BLaER1 treated with 17β-estradiol and CSF1 and Interleukin-3, amounts not matched to agents 10 nM and 100 nM (cell line): ENCODE measurements around the gene STIM1.
"Not testable (repeated sequence)": the region's sequence is repeated elsewhere in the genome, so short reads cannot be mapped to it uniquely, and the experiment has no call there.

Experiments
- H3K27ac ChIP-seq, 11 experiments: shearing (Covaris generic); formaldehyde crosslinking; 2 replicates each; pipeline ENCODE4 v1.8.1; 2022
- H3K27me3 ChIP-seq, 11 experiments: shearing (Covaris generic); formaldehyde crosslinking; 2 replicates each; pipeline ENCODE4 v1.8.1; 2022
- H3K36me3 ChIP-seq, 11 experiments: shearing (Covaris generic); formaldehyde crosslinking; 2 replicates each; pipeline ENCODE4 v1.8.1; 2022
- H3K4me1 ChIP-seq, 10 experiments: shearing (Covaris generic); formaldehyde crosslinking; 2 replicates each; pipeline ENCODE4 v1.8.1; 2022
- H3K4me2 ChIP-seq, 11 experiments: shearing (Covaris generic); formaldehyde crosslinking; 2 replicates each; pipeline ENCODE4 v1.8.1; 2022
- H3K4me3 ChIP-seq, 10 experiments: shearing (Covaris generic); formaldehyde crosslinking; 2 replicates each; pipeline ENCODE4 v1.8.1; 2022
- H3K9ac ChIP-seq, 11 experiments: shearing (Covaris generic); formaldehyde crosslinking; 2 replicates each; pipeline ENCODE4 v1.8.1; 2022
- H3K9me3 ChIP-seq, 11 experiments: shearing (Covaris generic); formaldehyde crosslinking; replicated peaks in 1 of 11; 2 replicates each; pipeline ENCODE4 v1.8.1; 2022
- H4K20me1 ChIP-seq, 11 experiments: shearing (Covaris generic); formaldehyde crosslinking; 2 replicates each; pipeline ENCODE4 v1.8.1; 2022
- Cebpa-rat ChIP-seq, 11 experiments: shearing (Covaris generic); IDR thresholded peaks; 2 replicates each; pipeline ENCODE4 v1.8.1; 2022

The STIM1 gene

GRCh38 chr11:4050138-4050537 is 194.7 kb downstream of the STIM1 start:
- H3K36me3 ChIP-seq, result peaks cover 0 to 31% (median 5%) of the 10 kb centered on the region in 11 experiments; a peak in 11 of 22 replicates
- TF ChIP-seq Cebpa-rat (IDR thresholded peaks at IDR 0.05), result no peak

DNA sequence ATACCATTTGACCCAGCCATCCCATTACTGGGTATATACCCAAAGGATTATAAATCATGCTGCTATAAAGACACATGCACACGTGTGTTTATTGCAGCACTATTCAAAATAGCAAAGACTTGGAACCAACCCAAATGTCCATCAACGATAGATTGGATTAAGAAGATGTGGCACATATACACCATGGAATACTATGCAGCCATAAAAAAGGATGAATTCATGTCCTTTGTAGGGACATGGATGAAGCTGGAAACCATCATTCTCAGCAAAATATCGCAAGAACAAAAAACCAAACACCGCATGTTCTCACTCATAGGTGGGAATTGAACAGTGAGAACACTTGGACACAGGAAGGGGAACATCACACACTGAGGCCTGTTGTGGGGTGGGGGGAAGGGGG is 197.7 kb downstream of the STIM1 start:
- Histone ChIP-seq H3K9me3 (peaks cover 0 to 16% (median 11%) of the 10 kb centered on the region in 11 experiments; a peak in 16 of 22 replicates), H3K4me1 (peaks cover 17 to 42% (median 21%) of the 10 kb centered on the region in 10 experiments), H3K36me3 (peaks cover 0 to 42% (median 14%) of the 10 kb centered on the region in 11 experiments; a peak in 14 of 22 replicates)
- not testable (repeated sequence) for H3K9ac ChIP-seq, H3K4me2 ChIP-seq, H3K4me3 ChIP-seq, H4K20me1 ChIP-seq, H3K27ac ChIP-seq, H3K27me3 ChIP-seq

More at GRCh38 chr11:4050138-4050537, 194.7 kb downstream of the STIM1 start:
- H3K4me3 ChIP-seq, result no peak overlapping the region
- no peak overlapping the region for H3K9ac ChIP-seq
- H3K4me2 ChIP-seq, result no peak overlapping the region
- peaks cover 0 to 16% (median 11%) of the 10 kb centered on the region in 11 experiments; a peak in 16 of 22 replicates for H3K9me3 ChIP-seq
- peaks cover 0 to 8% (median 0%) of the 10 kb centered on the region in 11 experiments; a peak in 4 of 22 replicates for H4K20me1 ChIP-seq
- peaks cover 0 to 18% (median 0%) of the 10 kb centered on the region in 10 experiments; a peak in 7 of 20 replicates for H3K4me1 ChIP-seq
- H3K27ac ChIP-seq, result no peak overlapping the region
- H3K27me3 ChIP-seq, result no peaks in the 10 kb centered on the region

DNA sequence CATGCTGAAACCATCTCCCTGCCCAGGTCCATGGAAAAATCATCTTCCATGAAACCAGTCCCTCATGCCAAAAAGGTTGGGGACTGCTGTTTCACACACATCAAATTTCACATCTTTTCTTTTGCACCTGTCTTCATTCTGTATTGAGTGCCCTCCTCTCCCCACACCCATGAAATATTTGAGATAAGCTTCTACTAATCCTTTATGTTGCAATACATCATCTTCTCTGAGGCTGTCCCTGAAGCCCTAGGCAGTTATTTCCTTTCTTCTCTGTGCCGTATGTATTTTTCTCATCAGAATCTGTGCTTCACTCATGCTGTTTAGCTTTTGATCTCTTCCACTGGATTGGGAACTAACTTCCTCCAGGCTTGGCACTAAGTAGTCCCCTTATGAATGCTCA is 199.2 kb downstream of the STIM1 start:
- Histone ChIP-seq H3K4me3 (no peak overlapping the region), H3K36me3 (peaks cover 5 to 47% (median 21%) of the 10 kb centered on the region in 11 experiments; a peak in 19 of 22 replicates), H3K4me2 (no peak overlapping the region), H3K9ac (no peak overlapping the region), H3K27me3 (no peaks in the 10 kb centered on the region), H3K4me1 (peaks cover 28 to 42% (median 31%) of the 10 kb centered on the region in 10 experiments), H3K9me3 (peaks cover 0 to 16% (median 11%) of the 10 kb centered on the region in 11 experiments; a peak in 16 of 22 replicates), H4K20me1 (no peaks in the 10 kb centered on the region; a peak in 1 of 22 replicates), H3K27ac (no peak overlapping the region)
- TF ChIP-seq Cebpa-rat (IDR thresholded peaks at IDR 0.05), result 0 out of 22 replicates have a peak, but pooled peaks of 1 of the 11 experiments have one; percentile 34

- no peak overlapping the region for H3K9ac ChIP-seq
- no peak overlapping the region for H3K4me3 ChIP-seq
- no peaks in the 10 kb centered on the region for H3K9me3 ChIP-seq
- H3K36me3 ChIP-seq, result peaks cover 6 to 70% (median 40%) of the 10 kb centered on the region in 11 experiments; a peak in 20 of 22 replicates
- H3K4me2 ChIP-seq, result peak overlapping the region in 10 of 11 experiments; percentile 69 to 91 (median 84); a peak in 16 of 22 replicates
- peaks cover 28 to 38% (median 31%) of the 10 kb centered on the region in 10 experiments for H3K4me1 ChIP-seq
- H3K27ac ChIP-seq, result peak overlapping the region in 7 of 11 experiments; percentile 30 to 76 (median 65); a peak in 12 of 22 replicates
- no peaks in the 10 kb centered on the region for H3K27me3 ChIP-seq
- H4K20me1 ChIP-seq, result no peaks in the 10 kb centered on the region; a peak in 1 of 22 replicates
- TF ChIP-seq Cebpa-rat (IDR thresholded peaks at IDR 0.05), result no peak
Measured at GRCh38 chr11:4059424-4059823, 204.0 kb downstream of the STIM1 start.

- no peaks in the 10 kb centered on the region for H3K27me3 ChIP-seq
- no peak for TF ChIP-seq Cebpa-rat (IDR thresholded peaks at IDR 0.05)
- no peak overlapping the region for H3K4me2 ChIP-seq
- H3K4me1 ChIP-seq, result peaks cover 28 to 45% (median 31%) of the 10 kb centered on the region in 10 experiments
- H4K20me1 ChIP-seq, result no peaks in the 10 kb centered on the region
- no peak overlapping the region for H3K4me3 ChIP-seq
- no peak overlapping the region for H3K27ac ChIP-seq
- H3K36me3 ChIP-seq, result peaks cover 6 to 74% (median 38%) of the 10 kb centered on the region in 11 experiments; a peak in 20 of 22 replicates
- no peak overlapping the region for H3K9ac ChIP-seq
- no peaks in the 10 kb centered on the region for H3K9me3 ChIP-seq
Measured at GRCh38 chr11:4060182-4060923, 204.9 kb downstream of the STIM1 start.

GRCh38 chr11:4061700-4062099 is 206.2 kb downstream of the STIM1 start:
- Histone ChIP-seq H3K4me2 (no peak overlapping the region), H3K27ac (no peak overlapping the region), H3K9ac (no peak overlapping the region), H3K27me3 (no peaks in the 10 kb centered on the region), H3K4me1 (peaks cover 25 to 41% (median 26%) of the 10 kb centered on the region in 10 experiments), H3K36me3 (peaks cover 6 to 73% (median 27%) of the 10 kb centered on the region in 11 experiments; a peak in 20 of 22 replicates), H4K20me1 (peaks cover 0 to 5% (median 0%) of the 10 kb centered on the region in 11 experiments; a peak in 1 of 22 replicates), H3K9me3 (no peaks in the 10 kb centered on the region), H3K4me3 (no peak overlapping the region)
- TF ChIP-seq Cebpa-rat (IDR thresholded peaks at IDR 0.05), result no peak

GRCh38 chr11:4063348-4063747 is 207.9 kb downstream of the STIM1 start:
- peaks cover 6 to 80% (median 27%) of the 10 kb centered on the region in 11 experiments; a peak in 20 of 22 replicates for H3K36me3 ChIP-seq
- H3K27ac ChIP-seq, result no peak overlapping the region
- no peak overlapping the region for H3K4me2 ChIP-seq
- no peak overlapping the region for H3K9ac ChIP-seq
- H3K27me3 ChIP-seq, result no peaks in the 10 kb centered on the region
- H4K20me1 ChIP-seq, result peaks cover 0 to 5% (median 0%) of the 10 kb centered on the region in 11 experiments; a peak in 1 of 22 replicates
- no peak for TF ChIP-seq Cebpa-rat (IDR thresholded peaks at IDR 0.05)
- no peak overlapping the region for H3K4me3 ChIP-seq
- peaks cover 10 to 40% (median 12%) of the 10 kb centered on the region in 10 experiments for H3K4me1 ChIP-seq
- H3K9me3 ChIP-seq, result no peaks in the 10 kb centered on the region

GRCh38 chr11:4064278-4064955 is 209.0 kb downstream of the STIM1 start:
- H3K9me3 ChIP-seq, result no peaks in the 10 kb centered on the region
- TF ChIP-seq Cebpa-rat (IDR thresholded peaks at IDR 0.05), result no peak

More at GRCh38 chr11:4064278-4064955, 209.0 kb downstream of the STIM1 start:
- no peak overlapping the region for H3K4me2 ChIP-seq
- no peaks in the 10 kb centered on the region for H3K27me3 ChIP-seq
- H3K36me3 ChIP-seq, result peaks cover 2 to 72% (median 23%) of the 10 kb centered on the region in 11 experiments; a peak in 20 of 22 replicates
- no peak overlapping the region for H3K9ac ChIP-seq
- H3K4me1 ChIP-seq, result peaks cover 5 to 40% (median 9%) of the 10 kb centered on the region in 10 experiments; a peak in 16 of 20 replicates
- H3K4me3 ChIP-seq, result no peak overlapping the region
- H3K27ac ChIP-seq, result no peak overlapping the region
- peaks cover 0 to 5% (median 0%) of the 10 kb centered on the region in 11 experiments; a peak in 1 of 22 replicates for H4K20me1 ChIP-seq
